Skin epidermis (tissue), 12 donors: ENCODE measurements around the gene GRM1.

Experiments used
- H3K27ac ChIP-seq, 21 experiments: fragments of 200-600 bp; sonication (generic) in 11 of 21; one replicate each; pipeline ENCODE4 v1.5.0; 2020; ENCODE audit warnings: mild to moderate bottlenecking in 3 of 21, inconsistent platforms in 2 of 21, moderate library complexity in 2 of 21
- H3K4me3 ChIP-seq, 7 experiments: fragments of 200-600 bp; sonication (generic) in 2 of 7; one replicate each; pipeline ENCODE4 v1.5.0; 2020; ENCODE audit warnings: inconsistent platforms in 2 of 7, mild to moderate bottlenecking in 2 of 7, moderate library complexity in 1 of 7

Gene GRM1

DNA sequence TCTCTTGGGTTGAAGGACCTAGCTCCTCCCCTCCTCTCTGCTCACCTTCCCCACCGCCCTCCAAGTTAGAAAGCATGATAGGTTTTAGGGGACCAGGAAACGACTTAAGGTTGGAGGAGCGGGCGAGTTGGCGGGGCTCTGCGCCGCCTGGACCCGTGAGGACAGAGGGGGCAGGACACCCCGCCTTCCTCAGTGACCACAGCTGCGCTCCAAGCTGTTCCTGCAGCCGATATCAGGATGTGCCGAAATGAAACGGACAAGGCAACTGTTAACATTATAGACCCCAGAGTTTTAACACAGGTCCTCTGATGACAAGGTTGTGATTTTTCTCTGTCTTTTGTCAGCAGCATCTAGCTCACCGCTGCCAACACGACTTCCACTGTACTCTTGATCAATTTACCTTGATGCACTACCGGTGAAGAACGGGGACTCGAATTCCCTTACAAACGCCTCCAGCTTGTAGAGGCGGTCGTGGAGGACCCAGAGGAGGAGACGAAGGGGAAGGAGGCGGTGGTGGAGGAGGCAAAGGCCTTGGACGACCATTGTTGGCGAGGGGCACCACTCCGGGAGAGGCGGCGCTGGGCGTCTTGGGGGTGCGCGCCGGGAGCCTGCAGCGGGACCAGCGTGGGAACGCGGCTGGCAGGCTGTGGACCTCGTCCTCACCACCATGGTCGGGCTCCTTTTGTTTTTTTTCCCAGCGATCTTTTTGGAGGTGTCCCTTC, at the start of gene GRM1:
GRM1 (plus strand) TSS at position 212 of the 722 bp plus-strand sequence; CDS start at position 668, 456 bp downstream.
- Histone ChIP-seq H3K27ac (no peak within 1 kb of the TSS), H3K4me3 (no peak within 1 kb of the TSS)

DNA sequence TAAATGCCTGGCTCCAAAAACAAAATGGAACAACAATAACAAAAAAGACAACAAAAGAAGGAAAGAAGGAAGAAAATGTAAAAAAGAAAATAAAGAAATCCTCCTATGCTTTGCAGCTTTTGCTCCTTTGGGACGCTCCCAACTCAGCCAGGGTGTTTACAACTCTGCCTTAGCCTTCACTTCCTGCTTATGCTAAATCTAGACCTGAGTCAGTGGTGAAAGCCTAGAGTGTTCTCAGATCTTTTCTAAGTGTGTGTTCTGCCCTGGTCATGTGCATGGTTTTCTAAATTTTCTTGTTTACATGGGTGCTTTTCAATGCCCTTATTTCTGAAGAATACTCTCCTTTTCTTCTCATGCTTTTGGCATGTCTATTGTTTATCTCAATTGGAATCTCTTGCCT, 19.5 kb upstream of the GRM1 start:
- Histone ChIP-seq H3K4me3 (no peak overlapping the region), H3K27ac (no peak overlapping the region)

DNA sequence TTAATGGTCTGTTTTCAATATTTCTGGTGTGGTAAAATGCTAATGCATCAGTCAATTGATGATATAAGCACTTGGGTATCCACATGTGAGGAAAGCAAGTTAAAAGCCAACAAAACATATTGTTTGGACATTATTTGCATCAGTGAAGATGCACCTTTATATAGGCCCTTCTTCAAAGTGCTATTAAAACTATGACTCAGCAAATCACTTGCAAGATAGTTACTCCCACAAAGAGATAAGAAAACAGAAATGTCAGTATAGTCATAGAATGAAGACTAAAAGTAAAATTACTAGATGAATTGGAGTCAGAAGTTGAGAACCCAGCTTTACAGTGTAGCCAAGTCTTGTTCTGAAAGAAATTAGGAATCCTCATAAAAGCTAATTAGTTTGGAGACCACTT, 14.6 kb upstream of the GRM1 start:
- H3K27ac ChIP-seq = no peak overlapping the region
- H3K4me3 ChIP-seq = no peak overlapping the region

DNA sequence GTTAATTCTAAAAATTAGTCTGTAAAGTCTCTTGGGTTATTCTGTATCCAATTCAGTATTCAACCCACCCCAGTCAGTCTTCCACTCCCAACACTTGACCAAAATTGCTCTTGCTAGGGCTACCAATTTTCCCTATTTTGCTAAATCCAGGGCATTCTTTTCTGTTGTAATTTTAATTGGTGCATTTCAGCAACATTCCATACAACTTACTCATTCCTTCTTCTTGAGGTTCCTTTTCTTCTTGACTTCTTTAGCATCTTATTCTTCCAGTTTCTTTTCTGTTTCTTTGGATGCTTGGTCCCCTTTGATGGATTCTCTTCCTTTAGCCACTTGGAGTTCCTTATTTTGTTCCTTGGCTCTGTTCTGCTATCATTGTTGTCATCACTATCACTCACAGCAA, 11.2 kb upstream of the GRM1 start:
- H3K4me3 ChIP-seq = no peak overlapping the region
- H3K27ac ChIP-seq = no peak overlapping the region

DNA sequence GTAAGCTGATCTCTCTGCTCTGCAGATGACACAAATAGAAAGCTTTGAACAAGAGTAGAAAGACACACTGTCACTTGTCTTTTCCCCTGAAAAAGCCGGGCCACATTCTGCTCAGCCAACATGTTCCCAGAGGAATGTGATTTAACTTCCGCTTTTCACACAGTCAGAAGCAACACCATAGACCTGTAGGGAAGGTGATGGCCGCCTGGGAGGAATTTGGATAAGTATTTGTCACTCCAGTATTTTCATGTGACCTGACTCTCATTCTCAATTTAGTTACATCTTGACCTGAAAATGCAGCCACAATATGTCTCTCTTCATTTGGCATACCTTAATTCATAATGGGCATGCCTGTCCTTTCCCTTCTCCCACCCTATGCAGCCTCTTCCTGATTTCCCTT, 2.0 kb upstream of the GRM1 start:
- no peak overlapping the region for H3K27ac ChIP-seq
- H3K4me3 ChIP-seq = no peak overlapping the region

DNA sequence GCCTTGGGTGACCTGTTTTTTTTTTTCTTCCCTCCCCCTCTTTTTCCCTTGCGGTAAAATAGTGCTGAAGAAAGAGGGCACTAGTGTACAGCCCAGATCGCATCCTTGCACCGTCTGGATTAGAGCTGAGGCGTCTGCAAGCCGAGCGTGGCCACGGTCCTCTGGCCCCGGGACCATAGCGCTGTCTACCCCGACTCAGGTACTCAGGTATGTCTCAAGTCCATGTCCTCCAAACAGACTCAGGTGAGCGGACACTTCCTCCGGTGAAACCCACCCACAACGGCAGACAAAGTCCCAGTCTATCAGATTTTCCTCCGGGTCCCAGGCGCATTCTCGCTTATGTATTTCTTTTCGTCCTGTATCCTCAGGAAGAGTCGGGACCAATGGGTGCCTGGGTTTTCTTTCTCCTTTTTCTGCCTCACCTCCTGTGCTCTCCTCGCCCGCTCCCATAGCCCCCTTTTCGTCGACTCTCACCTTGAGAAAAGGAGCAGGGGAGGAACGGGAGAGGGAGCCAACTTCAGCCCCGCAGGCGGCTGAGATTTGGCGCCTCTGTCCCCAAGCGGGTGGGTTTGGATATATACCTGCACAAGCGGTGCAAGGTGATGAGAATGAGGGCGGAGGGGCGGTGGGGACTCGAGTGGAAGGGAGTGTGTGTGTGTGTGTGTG, 1.1 kb upstream of the GRM1 start:
- Histone ChIP-seq H3K27ac (no peak overlapping the region), H3K4me3 (no peak overlapping the region)

DNA sequence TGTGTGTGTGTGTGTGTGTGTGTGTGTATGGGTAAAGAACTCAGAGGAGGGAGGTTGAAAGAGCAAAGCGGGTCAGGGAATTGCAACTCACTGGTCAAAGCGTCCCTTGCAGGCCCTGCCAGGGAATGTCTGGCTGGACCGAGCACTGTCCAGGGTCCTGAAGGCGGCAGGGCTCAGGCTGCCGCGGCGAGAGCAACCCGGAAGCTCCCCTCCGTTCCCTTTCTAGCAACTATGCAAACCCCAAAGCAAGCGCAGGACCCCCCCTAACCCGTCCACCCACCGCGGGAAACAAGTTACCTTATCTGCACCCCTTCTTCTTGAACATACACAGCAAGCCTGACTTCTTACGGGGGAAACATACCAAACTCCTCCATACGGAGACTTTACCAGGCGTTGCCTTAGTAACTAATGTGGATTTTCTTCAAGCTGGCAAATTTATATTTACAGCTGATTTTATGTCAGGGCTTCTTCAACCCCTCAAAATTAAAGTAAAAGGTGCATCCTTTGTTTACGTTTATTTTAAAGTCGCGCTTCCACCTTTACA, 538 bp upstream of the GRM1 start:
- Histone ChIP-seq H3K4me3 (no peak overlapping the region), H3K27ac (no peak overlapping the region)

DNA sequence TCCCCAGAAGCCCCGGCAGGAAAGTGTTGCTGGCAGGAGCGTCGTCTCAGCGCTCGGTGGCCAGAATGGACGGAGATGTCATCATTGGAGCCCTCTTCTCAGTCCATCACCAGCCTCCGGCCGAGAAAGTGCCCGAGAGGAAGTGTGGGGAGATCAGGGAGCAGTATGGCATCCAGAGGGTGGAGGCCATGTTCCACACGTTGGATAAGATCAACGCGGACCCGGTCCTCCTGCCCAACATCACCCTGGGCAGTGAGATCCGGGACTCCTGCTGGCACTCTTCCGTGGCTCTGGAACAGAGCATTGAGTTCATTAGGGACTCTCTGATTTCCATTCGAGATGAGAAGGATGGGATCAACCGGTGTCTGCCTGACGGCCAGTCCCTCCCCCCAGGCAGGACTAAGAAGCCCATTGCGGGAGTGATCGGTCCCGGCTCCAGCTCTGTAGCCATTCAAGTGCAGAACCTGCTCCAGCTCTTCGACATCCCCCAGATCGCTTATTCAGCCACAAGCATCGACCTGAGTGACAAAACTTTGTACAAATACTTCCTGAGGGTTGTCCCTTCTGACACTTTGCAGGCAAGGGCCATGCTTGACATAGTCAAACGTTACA, 817 bp downstream of the GRM1 start:
- Histone ChIP-seq H3K4me3 (no peak overlapping the region), H3K27ac (no peak overlapping the region)

DNA sequence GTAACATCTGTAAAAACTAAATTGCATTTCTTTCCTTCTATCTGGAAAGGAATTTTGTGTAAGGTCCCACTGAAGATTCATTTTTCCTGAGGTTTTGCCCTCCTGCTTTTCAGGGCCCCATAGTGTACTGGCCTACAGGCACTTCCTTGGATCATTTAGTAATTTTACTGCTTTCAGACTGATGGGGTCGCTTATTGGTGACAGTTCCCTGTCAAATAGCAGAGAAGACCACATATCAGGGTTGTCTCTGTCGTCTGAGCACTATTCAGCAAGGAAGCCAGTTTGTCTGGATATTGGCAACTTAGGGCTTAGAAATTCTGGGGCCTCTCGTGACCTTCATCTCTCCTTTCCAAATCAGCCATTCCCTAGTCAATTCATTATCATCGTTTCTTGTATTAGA, 3.5 kb downstream of the GRM1 start:
- Histone ChIP-seq H3K27ac (no peak overlapping the region), H3K4me3 (no peak overlapping the region)

DNA sequence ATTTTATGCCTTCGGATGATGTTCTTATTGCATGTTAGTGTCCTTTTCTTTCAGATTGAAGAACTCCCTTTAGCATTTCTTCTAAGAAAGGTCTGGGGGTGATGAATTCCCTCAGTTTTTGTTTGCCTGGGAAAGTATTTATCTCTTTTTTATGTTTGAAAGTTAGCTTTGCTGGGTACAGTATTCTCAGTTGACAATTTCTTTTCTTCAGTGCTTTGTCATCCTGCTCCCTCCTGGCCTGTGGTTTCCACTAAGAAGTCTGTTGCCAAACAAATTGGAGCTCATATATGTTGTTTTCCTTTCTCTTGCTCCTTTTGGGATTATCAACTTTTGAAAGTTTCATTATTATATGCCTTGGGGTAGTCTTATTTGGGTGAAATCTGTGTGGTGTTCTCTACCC, 11.5 kb downstream of the GRM1 start:
- Histone ChIP-seq H3K4me3 (no peak overlapping the region), H3K27ac (no peak overlapping the region)

DNA sequence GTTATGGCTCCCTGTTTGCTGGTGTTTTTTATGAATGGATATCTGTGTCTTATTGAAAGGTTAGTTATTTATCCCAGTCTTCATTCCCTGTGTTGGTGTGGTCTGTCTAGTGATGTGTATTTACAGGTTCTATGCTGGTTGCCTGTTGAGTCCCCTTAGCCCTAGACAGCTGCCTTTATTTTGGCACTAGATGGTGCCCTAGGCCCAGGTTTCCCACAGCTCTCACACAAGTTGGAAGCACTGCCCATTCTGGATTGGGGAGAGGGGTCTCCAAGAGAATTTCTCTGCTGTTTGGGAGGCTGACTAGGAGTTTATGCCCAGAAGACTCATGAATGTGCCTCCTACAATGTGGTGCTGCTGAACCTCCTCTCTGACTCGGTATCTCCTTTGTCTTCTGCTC, 12.4 kb downstream of the GRM1 start:
- Histone ChIP-seq H3K4me3 (no peak overlapping the region), H3K27ac (no peak overlapping the region)

DNA sequence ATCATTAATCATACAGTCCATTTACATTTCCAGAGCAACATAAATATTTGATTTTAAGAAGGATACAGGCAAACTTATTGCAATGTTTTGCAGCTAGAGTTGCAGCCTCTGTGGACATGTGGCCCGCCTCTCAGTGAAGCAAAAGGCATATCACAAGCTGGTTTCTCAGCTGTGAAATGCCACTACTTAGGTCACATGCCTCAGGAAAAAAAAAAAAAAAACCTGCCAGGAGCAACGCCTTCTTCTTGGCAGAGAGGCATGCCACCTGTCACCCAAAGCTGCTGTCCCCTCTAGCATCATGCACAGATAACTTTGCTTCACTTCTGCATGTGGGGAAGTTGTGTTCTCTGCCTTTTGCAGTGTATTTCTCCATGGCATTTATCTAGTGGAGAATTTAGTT, 18.5 kb downstream of the GRM1 start:
- no peak overlapping the region for H3K4me3 ChIP-seq
- H3K27ac ChIP-seq = no peak overlapping the region

DNA sequence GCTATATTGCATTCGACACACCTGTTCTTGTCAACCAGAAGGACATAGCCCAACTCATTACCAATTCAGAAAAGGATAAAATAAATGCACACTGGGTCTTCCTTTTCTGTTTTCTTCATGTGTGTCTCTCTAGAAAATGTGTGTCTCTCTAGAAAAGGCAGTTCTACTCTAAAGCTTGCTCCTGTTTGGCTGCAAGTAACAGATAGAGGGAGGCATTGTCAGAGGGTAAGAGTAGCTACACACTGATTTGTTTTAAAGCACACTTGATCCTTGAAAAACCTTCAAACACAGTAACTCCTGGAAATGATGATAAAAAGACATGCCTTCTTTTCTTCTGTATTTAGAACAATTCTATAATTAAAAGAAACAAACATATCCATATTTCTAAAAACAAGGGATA, 21.3 kb downstream of the GRM1 start:
- Histone ChIP-seq H3K4me3 (no peak overlapping the region), H3K27ac (no peak overlapping the region)

DNA sequence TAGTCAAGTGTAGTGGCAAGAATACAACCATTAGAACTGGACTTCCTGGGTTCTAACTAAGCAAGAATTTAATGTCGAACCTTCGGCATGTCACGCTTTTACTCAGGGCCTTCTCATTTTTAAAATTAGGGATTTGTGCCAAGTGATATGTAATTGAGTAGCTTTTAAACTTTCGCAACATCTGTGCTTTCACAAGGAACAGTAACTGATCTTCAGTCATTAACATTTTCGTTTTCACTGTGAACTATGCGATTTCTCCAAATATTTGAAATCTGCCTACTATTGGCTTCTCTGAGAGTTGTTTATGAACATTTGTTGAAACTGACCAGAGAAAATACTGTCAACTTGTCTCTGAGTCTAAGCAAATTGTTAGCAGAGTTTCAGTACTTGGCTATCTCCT, 27.6 kb downstream of the GRM1 start:
- Histone ChIP-seq H3K4me3 (no peak overlapping the region), H3K27ac (no peak overlapping the region)

DNA sequence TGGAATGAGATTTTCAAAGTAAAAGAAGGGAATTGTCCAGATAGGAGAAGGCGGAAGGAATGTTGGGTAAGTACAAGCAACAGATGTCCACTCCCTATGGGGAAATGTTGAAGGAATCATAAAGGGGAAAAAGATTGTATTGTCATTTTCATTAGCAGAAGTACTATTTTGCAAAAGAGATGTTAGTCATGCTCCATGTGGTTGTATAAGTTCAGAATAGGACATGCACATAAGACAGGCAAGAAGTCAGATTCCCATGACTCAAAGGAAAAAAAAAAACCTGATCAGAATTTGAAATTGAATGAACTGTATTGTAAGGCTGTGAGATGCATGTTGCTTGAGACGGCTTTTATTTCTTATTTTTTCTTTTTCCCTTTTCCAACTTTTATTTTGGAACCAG, 36.8 kb downstream of the GRM1 start:
- Histone ChIP-seq H3K4me3 (no peak overlapping the region), H3K27ac (no peak overlapping the region)

DNA sequence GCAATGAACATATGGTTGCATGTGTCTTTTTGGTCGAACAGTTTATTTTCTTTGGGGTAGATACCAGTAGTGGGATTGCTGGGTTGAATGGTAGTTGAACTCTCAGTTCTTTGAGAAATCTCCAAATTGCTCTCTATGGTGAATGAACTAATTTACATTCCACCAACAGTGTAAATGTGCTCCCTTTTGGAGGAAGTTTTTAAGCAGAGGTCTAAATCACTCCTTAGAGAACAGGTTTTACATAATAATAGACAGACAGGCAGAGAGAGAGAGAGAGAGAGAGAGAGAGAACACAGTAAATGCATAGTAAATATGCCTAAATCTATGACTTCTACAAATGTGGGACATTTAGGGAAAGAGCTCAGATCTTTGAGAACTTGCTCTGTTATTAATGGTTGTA, 37.6 kb downstream of the GRM1 start:
- Histone ChIP-seq H3K27ac (no peak overlapping the region), H3K4me3 (no peak overlapping the region)

DNA sequence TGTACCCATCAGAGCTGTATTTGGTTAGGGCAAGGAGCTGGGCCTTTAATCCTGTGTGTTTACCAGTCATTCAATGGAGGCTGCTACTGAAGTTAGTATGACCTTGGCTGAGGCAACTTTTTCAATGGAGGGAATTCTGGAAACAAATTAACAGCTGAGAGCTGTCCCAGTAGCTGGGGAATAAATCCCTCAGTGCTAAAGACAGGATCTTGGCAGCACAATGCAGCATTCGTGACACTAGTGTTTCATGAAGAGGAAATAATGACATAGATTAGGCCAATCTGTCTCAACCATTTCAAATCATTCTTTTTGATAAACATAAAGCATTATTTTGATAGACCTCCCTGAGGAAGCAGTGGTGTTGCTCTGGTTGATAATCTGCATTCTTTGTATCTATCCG, 42.9 kb downstream of the GRM1 start:
- H3K4me3 ChIP-seq = no peak overlapping the region

DNA sequence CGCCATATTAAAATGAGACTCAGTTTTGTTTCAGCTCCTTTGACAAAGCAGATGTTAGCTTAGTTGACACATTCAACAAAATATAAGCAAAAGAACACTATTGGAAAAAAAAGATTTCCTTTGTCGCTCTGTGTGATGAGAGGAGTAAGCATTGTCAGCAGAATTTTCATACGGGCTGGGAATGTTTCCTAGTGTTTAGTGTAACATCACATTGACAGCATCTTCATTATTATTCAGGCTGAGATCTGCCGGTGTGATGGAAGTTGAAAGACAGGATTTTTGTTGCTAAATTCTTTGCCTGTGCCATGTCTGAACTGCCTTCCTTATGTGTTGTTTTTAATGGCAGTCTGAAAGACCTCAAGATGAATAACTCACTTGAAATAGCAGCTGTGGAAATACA, 49.1 kb downstream of the GRM1 start:
- no peak overlapping the region for H3K27ac ChIP-seq

More for the DNA sequence above, 42.9 kb downstream of the GRM1 start:
- H3K27ac ChIP-seq = no peak overlapping the region

DNA sequence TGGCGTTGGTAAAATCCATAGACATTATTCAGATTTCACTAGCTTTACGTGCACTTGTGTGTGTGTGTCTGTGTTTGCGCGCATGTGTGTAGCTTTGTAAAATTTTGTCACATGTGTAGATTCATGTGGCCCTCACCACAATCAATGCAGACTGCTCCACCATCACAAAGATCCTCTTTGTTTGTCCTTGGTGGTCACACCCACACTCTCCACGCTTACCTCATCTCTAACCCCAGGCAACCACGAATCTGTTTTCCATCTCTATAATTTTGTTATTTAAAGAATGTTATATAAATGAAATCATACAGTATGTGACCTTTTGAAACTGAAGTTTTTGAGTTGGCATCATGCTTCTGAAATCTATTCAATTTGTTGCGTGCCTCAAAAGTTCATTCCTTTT, 58.5 kb downstream of the GRM1 start:
- H3K4me3 ChIP-seq = no peak overlapping the region
- no peak overlapping the region for H3K27ac ChIP-seq

More for the DNA sequence above, 49.1 kb downstream of the GRM1 start:
- H3K4me3 ChIP-seq = no peak overlapping the region

DNA sequence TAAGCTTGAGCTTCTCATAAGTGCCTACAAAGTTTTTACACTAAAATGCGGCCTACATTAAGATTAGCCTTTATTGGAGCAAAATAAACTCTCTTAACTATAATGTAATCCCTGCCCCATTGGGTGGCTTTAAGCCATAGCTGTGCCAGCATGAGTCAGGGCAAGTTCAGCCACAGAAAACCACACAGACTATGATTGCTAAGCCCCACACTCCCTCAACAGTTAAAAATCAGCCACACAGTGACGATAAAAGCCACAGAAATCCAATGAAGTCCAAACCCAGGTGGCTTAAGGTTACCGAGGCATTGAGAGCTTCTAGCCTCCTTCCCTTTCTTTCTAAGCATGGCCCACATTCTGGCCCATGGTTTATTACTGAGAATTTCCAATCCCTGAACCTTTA, 61.6 kb downstream of the GRM1 start:
- Histone ChIP-seq H3K27ac (no peak overlapping the region), H3K4me3 (no peak overlapping the region)
